Measurements from ENCODE around the gene KHDRBS1.
"Not testable (repeated sequence)": the region's sequence is repeated elsewhere in the genome, so short reads cannot be mapped to it uniquely, and the experiment has no call there.

KHDRBS1 gene

GRCh38 chr1:31987135-31987619 is 26.5 kb upstream of the KHDRBS1 start:
- Histone ChIP-seq H3K27ac (no peak overlapping the region), H3K4me3 (ENCODE audit: low read depth, low read length) (no peak overlapping the region), H3K36me3 (replicated peaks) (no peaks in the 10 kb centered on the region), H3K27me3 (replicated peaks) (no peaks in the 10 kb centered on the region)
- DNase-seq: no peak
- in situ Hi-C loops (cut with HindIII; ENCODE audit: low pct_ligation_motif_present, low sequenced_read_pairs): no loop called here
- TF ChIP-seq CTCF (IDR thresholded peaks at IDR 0.05; ENCODE audit: low read depth, low read length, missing control alignments): no peak

- DNase-seq: no peak
- in situ Hi-C loops (cut with HindIII; ENCODE audit: low pct_ligation_motif_present, low sequenced_read_pairs): no loop called here
- Histone ChIP-seq H3K4me3 (ENCODE audit: low read depth, low read length) (no peak overlapping the region), H3K36me3 (replicated peaks) (no peaks in the 10 kb centered on the region), H3K27ac (no peak overlapping the region), H3K27me3 (replicated peaks) (no peaks in the 10 kb centered on the region)
- TF ChIP-seq CTCF (IDR thresholded peaks at IDR 0.05; ENCODE audit: low read depth, low read length, missing control alignments): no peak
Observed at GRCh38 chr1:31989964-31990363, 23.7 kb upstream of the KHDRBS1 start.

- Histone ChIP-seq H3K27ac (no peak overlapping the region), H3K36me3 (replicated peaks) (no peaks in the 10 kb centered on the region), H3K4me3 (ENCODE audit: low read depth, low read length) (no peak overlapping the region), H3K27me3 (replicated peaks) (no peaks in the 10 kb centered on the region)
- no peak for DNase-seq
- in situ Hi-C loops (cut with HindIII; ENCODE audit: low pct_ligation_motif_present, low sequenced_read_pairs): no loop called here
- no peak for TF ChIP-seq CTCF (IDR thresholded peaks at IDR 0.05; ENCODE audit: low read depth, low read length, missing control alignments)
Observed at GRCh38 chr1:31991182-31991581, 22.5 kb upstream of the KHDRBS1 start.

GRCh38 chr1:31995263-31995662 is 18.4 kb upstream of the KHDRBS1 start:
- in situ Hi-C loops (cut with HindIII; ENCODE audit: low pct_ligation_motif_present, low sequenced_read_pairs): no loop called here
- TF ChIP-seq CTCF (IDR thresholded peaks at IDR 0.05; ENCODE audit: low read depth, low read length, missing control alignments): no peak

GRCh38 chr1:31996121-31996520 is 17.5 kb upstream of the KHDRBS1 start:
- in situ Hi-C loops (cut with HindIII; ENCODE audit: low pct_ligation_motif_present, low sequenced_read_pairs); H3K4me3 ChIP-seq (ENCODE audit: low read depth, low read length); H3K27ac ChIP-seq; DNase-seq; H3K36me3 ChIP-seq (replicated peaks); H3K27me3 ChIP-seq (replicated peaks): not testable (repeated sequence)

More at GRCh38 chr1:31995263-31995662, 18.4 kb upstream of the KHDRBS1 start:
- Histone ChIP-seq H3K27me3 (replicated peaks) (no peaks in the 10 kb centered on the region), H3K36me3 (replicated peaks) (no peaks in the 10 kb centered on the region), H3K27ac (no peak overlapping the region), H3K4me3 (ENCODE audit: low read depth, low read length) (no peak overlapping the region)
- no peak for DNase-seq

GRCh38 chr1:32001863-32002262 is 11.8 kb upstream of the KHDRBS1 start:
- no peaks in the 10 kb centered on the region for H3K27me3 ChIP-seq (replicated peaks)
- no peak overlapping the region for H3K4me3 ChIP-seq (ENCODE audit: low read depth, low read length)
- in situ Hi-C loops (cut with HindIII; ENCODE audit: low pct_ligation_motif_present, low sequenced_read_pairs): no loop called here
- no peak for DNase-seq
- no peak for TF ChIP-seq CTCF (IDR thresholded peaks at IDR 0.05; ENCODE audit: low read depth, low read length, missing control alignments)
- H3K27ac ChIP-seq: no peak overlapping the region
- no peaks in the 10 kb centered on the region for H3K36me3 ChIP-seq (replicated peaks)

- H3K27ac ChIP-seq; H3K36me3 ChIP-seq (replicated peaks); H3K27me3 ChIP-seq (replicated peaks); DNase-seq; H3K4me3 ChIP-seq (ENCODE audit: low read depth, low read length); in situ Hi-C loops (cut with HindIII; ENCODE audit: low pct_ligation_motif_present, low sequenced_read_pairs): not testable (repeated sequence)
Observed at GRCh38 chr1:32002285-32002684, 11.4 kb upstream of the KHDRBS1 start.
